Measurements from ENCODE around the gene KIAA1217. TPM values are rescaled to one million over a fixed set of nuclear protein-coding genes. Genes with fewer than 3 reads are reported as not detected.

KIAA1217 gene
- total RNA-seq, 1 experiment from 2014 or later = not detected

GRCh38 chr10:24382979-24383663 is 174.2 kb downstream of the KIAA1217 start:
- H3K27me3 ChIP-seq (ENCODE audit: low read length) = no peaks in the 10 kb centered on the region
- H2AFZ ChIP-seq (ENCODE audit: low read length) = no peak overlapping the region
- H3K9ac ChIP-seq (ENCODE audit: low read length) = no peak overlapping the region
- no peak overlapping the region for H3K27ac ChIP-seq (ENCODE audit: low read length)
- no peak overlapping the region for H3K4me3 ChIP-seq (ENCODE audit: low read length)
- H4K20me1 ChIP-seq (ENCODE audit: insufficient read depth, low read depth, low read length) = no peaks in the 10 kb centered on the region
- H3K9me3 ChIP-seq (ENCODE audit: low read length) = peaks cover 6% of the 10 kb centered on the region; the same call in 1 of the 2 replicates
- H3K79me2 ChIP-seq (ENCODE audit: low read length) = no peaks in the 10 kb centered on the region
- no peaks in the 10 kb centered on the region for H3K9me2 ChIP-seq (replicated peaks; ENCODE audit: insufficient read depth, low read length)
- H3K4me2 ChIP-seq (ENCODE audit: low read depth, low read length, poor library complexity, severe bottlenecking) = no peak overlapping the region
- no peaks in the 10 kb centered on the region for H3K4me1 ChIP-seq (ENCODE audit: low read length)
- no peaks in the 10 kb centered on the region for H3K36me3 ChIP-seq (ENCODE audit: insufficient read depth, low read length)
- DNase-seq = no peak

DNA sequence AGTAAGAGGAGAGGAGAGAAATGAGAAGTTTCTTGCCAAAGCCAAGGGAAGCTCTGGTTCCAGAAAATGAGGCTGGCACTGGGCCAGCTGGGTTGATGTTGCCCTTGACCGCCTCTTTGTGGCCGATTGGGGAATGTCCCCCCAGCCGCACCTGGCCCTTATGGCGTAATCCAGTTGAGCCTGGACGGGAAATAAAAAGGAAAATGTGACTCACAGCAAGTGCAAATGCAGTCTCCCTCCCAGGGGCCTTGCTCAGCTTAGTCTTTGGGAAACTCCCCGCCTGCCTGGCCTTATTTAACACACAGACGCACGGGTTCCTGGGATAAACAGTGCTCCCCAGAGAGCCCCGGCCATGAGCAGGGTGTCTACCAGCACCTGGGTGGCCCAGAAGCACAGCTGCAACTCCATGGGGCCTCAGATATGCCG is 174.8 kb downstream of the KIAA1217 start:
- Histone ChIP-seq H3K4me1 (ENCODE audit: low read length) (no peaks in the 10 kb centered on the region), H3K4me2 (ENCODE audit: low read depth, low read length, poor library complexity, severe bottlenecking) (no peak overlapping the region), H3K4me3 (ENCODE audit: low read length) (no peak overlapping the region), H3K27me3 (ENCODE audit: low read length) (no peaks in the 10 kb centered on the region), H3K9me3 (ENCODE audit: low read length) (peaks cover 3% of the 10 kb centered on the region; the same call in 1 of the 2 replicates), H2AFZ (ENCODE audit: low read length) (no peak overlapping the region), H3K79me2 (ENCODE audit: low read length) (no peaks in the 10 kb centered on the region), H3K9me2 (replicated peaks; ENCODE audit: insufficient read depth, low read length) (no peaks in the 10 kb centered on the region), H4K20me1 (ENCODE audit: insufficient read depth, low read depth, low read length) (no peaks in the 10 kb centered on the region), H3K36me3 (ENCODE audit: insufficient read depth, low read length) (no peaks in the 10 kb centered on the region), H3K9ac (ENCODE audit: low read length) (no peak overlapping the region), H3K27ac (ENCODE audit: low read length) (no peak overlapping the region)
- DNase-seq = peak; percentile 41

- no peaks in the 10 kb centered on the region for H3K27me3 ChIP-seq (ENCODE audit: low read length)
- H3K4me2 ChIP-seq (ENCODE audit: low read depth, low read length, poor library complexity, severe bottlenecking) = no peak overlapping the region
- H3K79me2 ChIP-seq (ENCODE audit: low read length) = no peaks in the 10 kb centered on the region
- H3K4me3 ChIP-seq (ENCODE audit: low read length) = no peak overlapping the region
- peaks cover 3% of the 10 kb centered on the region; the same call in 1 of the 2 replicates for H3K9me3 ChIP-seq (ENCODE audit: low read length)
- H4K20me1 ChIP-seq (ENCODE audit: insufficient read depth, low read depth, low read length) = no peaks in the 10 kb centered on the region
- H3K27ac ChIP-seq (ENCODE audit: low read length) = no peak overlapping the region
- H3K9ac ChIP-seq (ENCODE audit: low read length) = no peak overlapping the region
- no peak overlapping the region for H2AFZ ChIP-seq (ENCODE audit: low read length)
- H3K36me3 ChIP-seq (ENCODE audit: insufficient read depth, low read length) = no peaks in the 10 kb centered on the region
- no peak for DNase-seq
- no peaks in the 10 kb centered on the region for H3K9me2 ChIP-seq (replicated peaks; ENCODE audit: insufficient read depth, low read length)
- no peaks in the 10 kb centered on the region for H3K4me1 ChIP-seq (ENCODE audit: low read length)
Observed at GRCh38 chr10:24384954-24385353, 176.0 kb downstream of the KIAA1217 start.

DNA sequence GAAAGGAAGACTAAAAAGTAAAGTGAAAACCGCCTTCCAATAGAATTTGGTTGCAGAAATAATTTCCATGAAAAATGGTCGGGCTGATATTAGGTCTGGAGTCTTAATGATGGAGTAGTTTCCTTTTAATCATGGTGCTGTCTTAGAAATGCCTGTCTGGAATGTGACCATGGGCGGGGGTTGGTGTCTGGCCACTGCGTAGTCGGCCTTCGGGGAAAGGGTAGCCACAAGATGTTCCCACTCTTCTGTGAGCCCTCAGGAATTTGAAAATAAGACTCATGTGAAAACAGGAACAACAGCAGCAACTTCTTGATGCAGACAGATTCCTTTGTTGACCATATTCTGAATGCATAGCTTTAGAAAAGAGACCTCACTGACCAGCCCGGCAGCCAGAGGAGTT is 176.8 kb downstream of the KIAA1217 start:
- DNase-seq = no peak

GRCh38 chr10:24390146-24390700 is 181.3 kb downstream of the KIAA1217 start:
- no peak overlapping the region for H3K4me2 ChIP-seq (ENCODE audit: low read depth, low read length, poor library complexity, severe bottlenecking)

More for the DNA sequence above, 176.8 kb downstream of the KIAA1217 start:
- Histone ChIP-seq H3K4me3 (ENCODE audit: low read length) (no peak overlapping the region), H3K4me1 (ENCODE audit: low read length) (no peaks in the 10 kb centered on the region), H3K36me3 (ENCODE audit: insufficient read depth, low read length) (no peaks in the 10 kb centered on the region), H3K9ac (ENCODE audit: low read length) (no peak overlapping the region), H3K27me3 (ENCODE audit: low read length) (no peaks in the 10 kb centered on the region), H3K9me2 (replicated peaks; ENCODE audit: insufficient read depth, low read length) (no peaks in the 10 kb centered on the region), H4K20me1 (ENCODE audit: insufficient read depth, low read depth, low read length) (no peaks in the 10 kb centered on the region), H3K9me3 (ENCODE audit: low read length) (peaks cover 3% of the 10 kb centered on the region; the same call in 1 of the 2 replicates), H2AFZ (ENCODE audit: low read length) (no peak overlapping the region), H3K79me2 (ENCODE audit: low read length) (no peaks in the 10 kb centered on the region), H3K4me2 (ENCODE audit: low read depth, low read length, poor library complexity, severe bottlenecking) (no peak overlapping the region), H3K27ac (ENCODE audit: low read length) (no peak overlapping the region)

GRCh38 chr10:24390746-24391145 is 181.8 kb downstream of the KIAA1217 start:
- H3K36me3 ChIP-seq (ENCODE audit: insufficient read depth, low read length) = no peaks in the 10 kb centered on the region

More at GRCh38 chr10:24390146-24390700, 181.3 kb downstream of the KIAA1217 start:
- Histone ChIP-seq H3K9ac (ENCODE audit: low read length) (no peak overlapping the region), H3K36me3 (ENCODE audit: insufficient read depth, low read length) (no peaks in the 10 kb centered on the region), H3K27me3 (ENCODE audit: low read length) (no peaks in the 10 kb centered on the region), H3K9me3 (ENCODE audit: low read length) (no peaks in the 10 kb centered on the region; the same call in 1 of the 2 replicates), H3K27ac (ENCODE audit: low read length) (no peak overlapping the region), H3K4me3 (ENCODE audit: low read length) (no peak overlapping the region), H3K9me2 (replicated peaks; ENCODE audit: insufficient read depth, low read length) (no peaks in the 10 kb centered on the region), H4K20me1 (ENCODE audit: insufficient read depth, low read depth, low read length) (no peaks in the 10 kb centered on the region), H3K79me2 (ENCODE audit: low read length) (no peaks in the 10 kb centered on the region), H2AFZ (ENCODE audit: low read length) (no peak overlapping the region), H3K4me1 (ENCODE audit: low read length) (no peaks in the 10 kb centered on the region)
- no peak for DNase-seq

DNA sequence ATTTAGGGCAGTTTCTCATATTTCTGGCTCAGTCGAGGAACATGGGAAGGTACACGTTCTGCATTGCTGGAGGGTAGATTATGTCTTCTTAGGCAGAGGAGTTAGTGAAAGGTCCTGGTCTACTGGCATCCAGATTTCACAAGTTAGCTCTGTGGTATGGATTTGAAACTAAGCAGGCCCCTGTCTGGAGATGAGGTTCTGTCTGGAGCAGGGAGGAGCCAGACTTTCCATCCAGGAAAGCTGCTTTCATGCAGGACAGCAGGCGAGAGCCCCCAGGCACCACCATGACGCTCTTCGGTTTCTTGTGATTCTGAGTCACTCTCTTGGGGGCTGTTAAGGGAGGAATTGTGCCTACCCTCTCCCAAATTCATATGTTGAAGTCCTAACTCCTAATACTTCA is 184.3 kb downstream of the KIAA1217 start:
- H3K9me2 ChIP-seq (replicated peaks; ENCODE audit: insufficient read depth, low read length) = no peaks in the 10 kb centered on the region
- H3K27me3 ChIP-seq (ENCODE audit: low read length) = no peaks in the 10 kb centered on the region
- no peaks in the 10 kb centered on the region for H3K36me3 ChIP-seq (ENCODE audit: insufficient read depth, low read length)
- no peaks in the 10 kb centered on the region for H3K79me2 ChIP-seq (ENCODE audit: low read length)
- DNase-seq = no peak
- no peaks in the 10 kb centered on the region for H4K20me1 ChIP-seq (ENCODE audit: insufficient read depth, low read depth, low read length)
- H3K9me3 ChIP-seq (ENCODE audit: low read length) = peaks cover 3% of the 10 kb centered on the region; the same call in 1 of the 2 replicates
- H3K9ac ChIP-seq (ENCODE audit: low read length) = no peak overlapping the region
- H3K27ac ChIP-seq (ENCODE audit: low read length) = no peak overlapping the region
- H2AFZ ChIP-seq (ENCODE audit: low read length) = no peak overlapping the region
- no peak overlapping the region for H3K4me3 ChIP-seq (ENCODE audit: low read length)
- no peaks in the 10 kb centered on the region for H3K4me1 ChIP-seq (ENCODE audit: low read length)
- no peak overlapping the region for H3K4me2 ChIP-seq (ENCODE audit: low read depth, low read length, poor library complexity, severe bottlenecking)

More at GRCh38 chr10:24390746-24391145, 181.8 kb downstream of the KIAA1217 start:
- Histone ChIP-seq H3K27ac (ENCODE audit: low read length) (no peak overlapping the region), H3K79me2 (ENCODE audit: low read length) (no peaks in the 10 kb centered on the region), H3K4me3 (ENCODE audit: low read length) (no peak overlapping the region), H2AFZ (ENCODE audit: low read length) (no peak overlapping the region), H3K9ac (ENCODE audit: low read length) (no peak overlapping the region), H3K9me3 (ENCODE audit: low read length) (no peaks in the 10 kb centered on the region; the same call in 1 of the 2 replicates), H3K4me1 (ENCODE audit: low read length) (no peaks in the 10 kb centered on the region), H3K9me2 (replicated peaks; ENCODE audit: insufficient read depth, low read length) (no peaks in the 10 kb centered on the region), H3K27me3 (ENCODE audit: low read length) (no peaks in the 10 kb centered on the region), H3K4me2 (ENCODE audit: low read depth, low read length, poor library complexity, severe bottlenecking) (no peak overlapping the region), H4K20me1 (ENCODE audit: insufficient read depth, low read depth, low read length) (no peaks in the 10 kb centered on the region)
- DNase-seq = no peak

DNA sequence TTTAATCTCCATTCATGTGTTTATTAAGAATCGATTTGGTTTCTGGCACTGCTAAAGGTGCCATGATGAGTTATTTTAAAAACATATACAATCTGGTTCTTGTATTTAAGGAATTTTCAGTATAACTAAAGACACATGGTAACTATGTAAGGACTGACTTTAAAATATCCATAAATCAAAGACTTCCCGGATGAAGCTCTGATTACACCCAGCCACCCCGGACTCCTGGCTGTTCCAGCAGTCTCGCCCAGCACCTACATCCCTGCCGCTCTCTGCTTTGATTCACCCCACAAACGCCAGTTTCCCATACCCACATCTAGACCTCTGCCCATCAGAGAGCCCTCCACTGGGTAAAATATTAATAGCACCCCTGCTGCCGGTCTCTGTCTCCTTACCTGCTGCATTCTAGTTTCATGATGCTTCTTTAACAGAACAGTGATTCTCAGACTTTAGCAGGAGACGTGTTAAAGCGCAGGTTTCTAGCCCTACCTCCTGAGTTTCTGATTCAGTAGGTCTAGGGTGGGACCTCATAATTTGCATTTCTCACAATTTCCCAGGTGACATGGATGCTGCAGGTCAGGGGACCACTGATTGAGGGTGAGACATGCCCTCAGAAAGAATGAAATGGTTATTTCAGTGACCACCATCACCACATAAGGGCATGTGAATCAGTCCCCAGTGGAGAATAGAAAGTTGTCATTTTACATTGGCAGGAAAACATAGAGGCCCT is 185.7 kb downstream of the KIAA1217 start:
- H3K4me1 ChIP-seq (ENCODE audit: low read length) = no peaks in the 10 kb centered on the region
- no peaks in the 10 kb centered on the region for H4K20me1 ChIP-seq (ENCODE audit: insufficient read depth, low read depth, low read length)
- H3K79me2 ChIP-seq (ENCODE audit: low read length) = no peaks in the 10 kb centered on the region
- no peak for DNase-seq
- no peak overlapping the region for H3K4me2 ChIP-seq (ENCODE audit: low read depth, low read length, poor library complexity, severe bottlenecking)
- no peak overlapping the region for H2AFZ ChIP-seq (ENCODE audit: low read length)
- no peaks in the 10 kb centered on the region for H3K36me3 ChIP-seq (ENCODE audit: insufficient read depth, low read length)
- H3K9me2 ChIP-seq (replicated peaks; ENCODE audit: insufficient read depth, low read length) = no peaks in the 10 kb centered on the region
- no peak overlapping the region for H3K9ac ChIP-seq (ENCODE audit: low read length)
- no peak overlapping the region for H3K4me3 ChIP-seq (ENCODE audit: low read length)
- H3K27ac ChIP-seq (ENCODE audit: low read length) = no peak overlapping the region
- no peaks in the 10 kb centered on the region for H3K27me3 ChIP-seq (ENCODE audit: low read length)
- peaks cover 3% of the 10 kb centered on the region; the same call in 1 of the 2 replicates for H3K9me3 ChIP-seq (ENCODE audit: low read length)
